HEK293T (cell line): ENCODE data around the gene RENBP.

ENCODE experiments used
- CTCF ChIA-PET: fragments of 350-600 bp; formaldehyde crosslinking; extraction: SDS; loops from one replicate; lab custom pipeline; 2021; ENCODE audit warnings: antibody characterized with exemption, inconsistent platforms; lab: Yijun Ruan, JAX
- POLR2A ChIA-PET: fragments of 350-600 bp; formaldehyde crosslinking; extraction: SDS; loops from one replicate; lab custom pipeline; 2020; ENCODE audit warnings: antibody characterized with exemption, inconsistent platforms; lab: Yijun Ruan, JAX
- DNase-seq: peaks from one replicate; pipeline ENCODE4 v3.0.0; 2012; ENCODE audit warnings: mixed read lengths; ENCODE audit errors: extremely low spot score
- ARNT ChIP-seq: fragments of 450-650 bp; IDR thresholded peaks from 2 replicates; pipeline ENCODE4 v1.6.1; 2017; ENCODE audit warnings: mild to moderate bottlenecking
- BHLHE40 ChIP-seq: fragments of 450-650 bp; IDR thresholded peaks from 2 replicates; pipeline ENCODE4 v1.6.1; 2016; ENCODE audit warnings: mild to moderate bottlenecking, moderate library complexity, borderline replicate concordance
- CTBP1 ChIP-seq: fragments of 450-650 bp; IDR thresholded peaks from 2 replicates; pipeline ENCODE4 v1.6.1; 2016; ENCODE audit warnings: borderline replicate concordance
- ELF4 ChIP-seq: fragments of 450-650 bp; IDR thresholded peaks from 2 replicates; pipeline ENCODE4 v1.6.1; 2017; ENCODE audit warnings: antibody characterized with exemption
- FOXA1 ChIP-seq: fragments of 450-650 bp; IDR thresholded peaks from 2 replicates; pipeline ENCODE4 v1.6.1; 2016; ENCODE audit warnings: mild to moderate bottlenecking
- FOXK2 ChIP-seq: fragments of 450-650 bp; IDR thresholded peaks from 2 replicates; pipeline ENCODE4 v1.6.1; 2016; ENCODE audit warnings: mild to moderate bottlenecking
- FOXM1 ChIP-seq: fragments of 450-650 bp; IDR thresholded peaks from 2 replicates; pipeline ENCODE4 v1.6.1; 2017; ENCODE audit warnings: mild to moderate bottlenecking, borderline replicate concordance
- HDGF ChIP-seq: fragments of 450-650 bp; IDR thresholded peaks from 2 replicates; pipeline ENCODE4 v1.6.1; 2017; ENCODE audit warnings: antibody characterized with exemption, borderline replicate concordance
- L3MBTL2 ChIP-seq: fragments of 450-650 bp; conservative IDR thresholded peaks from 2 replicates; pipeline ENCODE4 v1.6.1; 2016; ENCODE audit warnings: mild to moderate bottlenecking
- LEF1 ChIP-seq: fragments of 450-650 bp; IDR thresholded peaks from 2 replicates; pipeline ENCODE4 v1.6.1; 2017; ENCODE audit warnings: mild to moderate bottlenecking, borderline replicate concordance
- NFRKB ChIP-seq: fragments of 450-650 bp; IDR thresholded peaks from 2 replicates; pipeline ENCODE4 v1.6.1; 2016; ENCODE audit warnings: mild to moderate bottlenecking, moderate library complexity
- PKNOX1 ChIP-seq: fragments of 450-650 bp; IDR thresholded peaks from 2 replicates; pipeline ENCODE4 v1.6.1; 2016
- SP1 ChIP-seq: fragments of 450-650 bp; IDR thresholded peaks from 2 replicates; pipeline ENCODE4 v1.6.1; 2017
- SUZ12 ChIP-seq: fragments of 450-650 bp; IDR thresholded peaks from 2 replicates; pipeline ENCODE4 v1.6.1; 2016; ENCODE audit warnings: mild to moderate bottlenecking
- TARDBP ChIP-seq: fragments of 450-650 bp; IDR thresholded peaks from 2 replicates; pipeline ENCODE4 v1.6.1; 2016
- ZNF384 ChIP-seq: fragments of 450-650 bp; IDR thresholded peaks from 2 replicates; pipeline ENCODE4 v1.6.1; 2016

RENBP gene

GRCh38 chrX:153909980-153910360 lies 34.5 kb downstream of the RENBP start:
- ChIA-PET POLR2A (interaction anchor here (1.5 to 3.8 kb wide), 2 partner anchors 13 to 17 kb away, joined by 4 to 28 read pairs; partner anchors contain the start of gene ARHGAP4), CTCF (interaction anchor here (1.6 to 5.9 kb wide), 2 partner anchors 12 to 18 kb away, joined by 7 to 42 read pairs; no protein-coding TSS in a partner anchor)
- DNase-seq = no peak
- TF ChIP-seq FOXA1 = no peak
- TF ChIP-seq PKNOX1 = no peak
- no peak for TF ChIP-seq FOXK2
- no peak for TF ChIP-seq CTBP1
- TF ChIP-seq HDGF = no peak
- no peak for TF ChIP-seq ELF4
- no peak for TF ChIP-seq LEF1
- no peak for TF ChIP-seq L3MBTL2
- no peak for TF ChIP-seq ARNT
- TF ChIP-seq ZNF384 = no peak
- TF ChIP-seq FOXM1 = no peak

GRCh38 chrX:153909024-153909979 lies 35.1 kb downstream of the RENBP start:
- peak; percentile 44 for DNase-seq
- POLR2A ChIA-PET = interaction anchor here (1.2 to 1.5 kb wide), 2 partner anchors 14 kb away, joined by 3 to 4 read pairs; no protein-coding TSS in a partner anchor
- no peak for TF ChIP-seq TARDBP
- no peak for TF ChIP-seq FOXA1
- TF ChIP-seq SUZ12 = no peak
- no peak for TF ChIP-seq LEF1
- no peak for TF ChIP-seq L3MBTL2
- TF ChIP-seq FOXM1 = no peak
- no peak for TF ChIP-seq BHLHE40
- TF ChIP-seq FOXK2 = no peak
- TF ChIP-seq ELF4 = no peak
- TF ChIP-seq ZNF384 = no peak
- TF ChIP-seq NFRKB = no peak
- TF ChIP-seq ARNT = no peak
- TF ChIP-seq PKNOX1 = no peak
- no peak for TF ChIP-seq SP1
- no peak for TF ChIP-seq HDGF
- no peak for TF ChIP-seq CTBP1
- CTCF ChIA-PET = interaction anchor here (0.6 to 5.9 kb wide), 2 partner anchors 13 to 165 kb away, joined by 3 to 42 read pairs; no protein-coding TSS in a partner anchor

GRCh38 chrX:153908219-153908860 lies 36.1 kb downstream of the RENBP start:
- ChIA-PET CTCF (interaction anchor here (0.6 to 5.9 kb wide), 3 partner anchors 14 to 164 kb away, joined by 3 to 42 read pairs (median 3); no protein-coding TSS in a partner anchor), POLR2A (interaction anchor here (1.2 to 1.4 kb wide), 2 partner anchors 15 to 19 kb away, joined by 3 to 4 read pairs; no protein-coding TSS in a partner anchor)
- TF ChIP-seq LEF1 (no peak), PKNOX1 (no peak), ARNT (no peak), ZNF384 (no peak), HDGF (no peak), SP1 (no peak), ELF4 (no peak), NFRKB (no peak), BHLHE40 (no peak), CTBP1 (no peak), SUZ12 (no peak), TARDBP (no peak), FOXK2 (no peak), FOXA1 (no peak), L3MBTL2 (no peak), FOXM1 (no peak)

GRCh38 chrX:153907456-153907855 lies 37.0 kb downstream of the RENBP start:
- no peak for DNase-seq
- CTCF ChIA-PET = interaction anchor here (0.7 to 1.0 kb wide), 2 partner anchors 20 to 29 kb away, joined by 3 read pairs; no protein-coding TSS in a partner anchor
- POLR2A ChIA-PET = interaction anchor here (0.9 to 1.4 kb wide), 3 partner anchors 17 to 113 kb away, joined by 3 to 4 read pairs (median 4); partner anchors contain the start of genes IDH3G and SSR4
- TF ChIP-seq FOXM1 (no peak), ZNF384 (no peak), CTBP1 (no peak), ELF4 (no peak), ARNT (no peak), BHLHE40 (no peak)

More at GRCh38 chrX:153908219-153908860, 36.1 kb downstream of the RENBP start:
- DNase-seq = no peak

GRCh38 chrX:153906126-153906917 lies 38.1 kb downstream of the RENBP start:
- ChIA-PET POLR2A (interaction anchor here (1.2 kb wide), 1 partner anchor 112 kb away, joined by 4 read pairs; the partner anchor contains the start of genes IDH3G and SSR4), CTCF (interaction anchor here (1.0 kb wide), 1 partner anchor 21 kb away, joined by 3 read pairs; no protein-coding TSS in a partner anchor)
- TF ChIP-seq CTBP1 = no peak
- no peak for TF ChIP-seq L3MBTL2
- TF ChIP-seq ZNF384 = no peak
- no peak for TF ChIP-seq LEF1
- no peak for TF ChIP-seq FOXM1
- TF ChIP-seq NFRKB = no peak
- no peak for TF ChIP-seq HDGF
- TF ChIP-seq SUZ12 = no peak
- DNase-seq = no peak
